ENCODE data around the gene PDE9A. TPM values are rescaled to one million over a fixed set of nuclear protein-coding genes. Genes with fewer than 3 reads are reported as not detected.

The PDE9A gene
- total and polyA plus RNA-seq, 2 of the 4 experiments (the other 2 are of a cell fraction), result 0.89 to 0.90 TPM

- Histone ChIP-seq H3K9me3 (ENCODE audit: control insufficient read depth, insufficient read depth, low read length) (no peaks in the 10 kb centered on the region), H2BK120ac (ENCODE audit: low read depth, low read length) (no peak overlapping the region), H2BK15ac (ENCODE audit: low read depth, low read length) (no peak overlapping the region), H2AK5ac (ENCODE audit: low read depth, low read length) (peak overlapping the region; percentile 90), H3K4me1 (ENCODE audit: control insufficient read depth, insufficient read depth, low read length) (peaks cover 12% of the 10 kb centered on the region), H4K20me1 (ENCODE audit: insufficient read depth, low read length) (no peaks in the 10 kb centered on the region), H3K4ac (ENCODE audit: low read depth, low read length) (no peak overlapping the region), H3K56ac (ENCODE audit: extremely low read depth, insufficient read depth, low read length) (no peak overlapping the region), H2AFZ (replicated peaks; ENCODE audit: low read length, poor library complexity) (no peak overlapping the region), H4K91ac (ENCODE audit: insufficient read depth, low read depth, low read length) (no peak overlapping the region; the same call in 1 of the 2 replicates), H3K79me1 (ENCODE audit: low read depth in 1 of 2, low read length in 2 of 2) (no peaks in the 10 kb centered on the region), H3K36me3 (ENCODE audit: control insufficient read depth, insufficient read depth, low read length) (no peaks in the 10 kb centered on the region), H3K18ac (ENCODE audit: low read depth, low read length) (no peak overlapping the region), H3K27me3 (ENCODE audit: control insufficient read depth, insufficient read depth, low read length) (no peaks in the 10 kb centered on the region; the same call in 1 of the 2 replicates), H4K5ac (ENCODE audit: low read depth, low read length) (no peak overlapping the region), H3K4me2 (ENCODE audit: low read depth, low read length) (no peak overlapping the region), H3K27ac (ENCODE audit: insufficient read depth, low read length) (no peak overlapping the region), H3K14ac (replicated peaks; ENCODE audit: low read depth, low read length) (no peak overlapping the region), H2BK20ac (ENCODE audit: low read depth, low read length) (no peak overlapping the region), H3K4me3 (ENCODE audit: insufficient read depth, low read depth, low read length) (no peak overlapping the region), H3K9ac (ENCODE audit: low read depth, low read length) (no peak overlapping the region), H3K9me1 (ENCODE audit: insufficient read depth, low read length) (no peaks in the 10 kb centered on the region; the same call in 1 of the 2 replicates), H3K23ac (ENCODE audit: low read depth, low read length) (no peak overlapping the region), H2AK9ac (replicated peaks; ENCODE audit: low read depth, low read length, poor library complexity) (no peak overlapping the region), H2BK5ac (ENCODE audit: low read depth, low read length, poor library complexity, severe bottlenecking) (no peak overlapping the region), H4K8ac (ENCODE audit: low read depth in 2 of 2, low read length in 2 of 2) (no peak overlapping the region)
- ChIA-PET CTCF (no interaction called here), POLR2A (ENCODE audit: unreplicated experiment) (no interaction called here)
- no TSS peak for BruUV-seq (replicated peaks)
- intact Hi-C loops (cut with micrococcal nuclease), result no loop called here
- TF ChIP-seq BHLHE40 (IDR thresholded peaks at IDR 0.05; ENCODE audit: low read depth, low read length) (no peak), MXI1 (IDR thresholded peaks at IDR 0.05; ENCODE audit: borderline replicate concordance, low read depth, low read length) (no peak), MAZ (IDR thresholded peaks at IDR 0.05; ENCODE audit: borderline replicate concordance, low read depth, low read length) (no peak), POLR2A (IDR thresholded peaks at IDR 0.05; ENCODE audit: low read depth, low read length) (no peak), CHD1 (IDR thresholded peaks at IDR 0.05; ENCODE audit: low read depth, low read length) (no peak), SMC3 (IDR thresholded peaks at IDR 0.05; ENCODE audit: low read depth, low read length) (no peak), CEBPB (IDR thresholded peaks at IDR 0.05; ENCODE audit: low read depth, low read length) (no peak), USF2 (IDR thresholded peaks at IDR 0.05; ENCODE audit: low read depth, low read length) (no peak)
- TF ChIP-seq, protein P1, sequence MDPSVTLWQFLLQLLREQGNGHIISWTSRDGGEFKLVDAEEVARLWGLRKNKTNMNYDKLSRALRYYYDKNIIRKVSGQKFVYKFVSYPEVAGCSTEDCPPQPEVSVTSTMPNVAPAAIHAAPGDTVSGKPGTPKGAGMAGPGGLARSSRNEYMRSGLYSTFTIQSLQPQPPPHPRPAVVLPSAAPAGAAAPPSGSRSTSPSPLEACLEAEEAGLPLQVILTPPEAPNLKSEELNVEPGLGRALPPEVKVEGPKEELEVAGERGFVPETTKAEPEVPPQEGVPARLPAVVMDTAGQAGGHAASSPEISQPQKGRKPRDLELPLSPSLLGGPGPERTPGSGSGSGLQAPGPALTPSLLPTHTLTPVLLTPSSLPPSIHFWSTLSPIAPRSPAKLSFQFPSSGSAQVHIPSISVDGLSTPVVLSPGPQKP (IDR thresholded peaks at IDR 0.05; ENCODE audit: borderline replicate concordance, low read depth, low read length), result no peak
- TF ChIP-seq, protein P2, sequence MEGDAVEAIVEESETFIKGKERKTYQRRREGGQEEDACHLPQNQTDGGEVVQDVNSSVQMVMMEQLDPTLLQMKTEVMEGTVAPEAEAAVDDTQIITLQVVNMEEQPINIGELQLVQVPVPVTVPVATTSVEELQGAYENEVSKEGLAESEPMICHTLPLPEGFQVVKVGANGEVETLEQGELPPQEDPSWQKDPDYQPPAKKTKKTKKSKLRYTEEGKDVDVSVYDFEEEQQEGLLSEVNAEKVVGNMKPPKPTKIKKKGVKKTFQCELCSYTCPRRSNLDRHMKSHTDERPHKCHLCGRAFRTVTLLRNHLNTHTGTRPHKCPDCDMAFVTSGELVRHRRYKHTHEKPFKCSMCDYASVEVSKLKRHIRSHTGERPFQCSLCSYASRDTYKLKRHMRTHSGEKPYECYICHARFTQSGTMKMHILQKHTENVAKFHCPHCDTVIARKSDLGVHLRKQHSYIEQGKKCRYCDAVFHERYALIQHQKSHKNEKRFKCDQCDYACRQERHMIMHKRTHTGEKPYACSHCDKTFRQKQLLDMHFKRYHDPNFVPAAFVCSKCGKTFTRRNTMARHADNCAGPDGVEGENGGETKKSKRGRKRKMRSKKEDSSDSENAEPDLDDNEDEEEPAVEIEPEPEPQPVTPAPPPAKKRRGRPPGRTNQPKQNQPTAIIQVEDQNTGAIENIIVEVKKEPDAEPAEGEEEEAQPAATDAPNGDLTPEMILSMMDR (conservative IDR thresholded peaks at IDR 0.05; ENCODE audit: low read depth, low read length), result no peak
- ATAC-seq (ENCODE audit: low read depth) (no peak), DNase-seq (no peak)
- 79% methylated on average over 4 of the region's 11 CpGs; no CpG with 5 or more reads in 1 of the 2 experiments for WGBS, 2 experiments (ENCODE audit: extremely low coverage in 2 of 2, insufficient read length in 1 of 2)
- dilution Hi-C loops (cut with HindIII; ENCODE audit: low sequenced_read_pairs, unreplicated experiment), result no loop called here
- in situ Hi-C loops (cut with MboI; ENCODE audit: low sequenced_read_pairs), result no loop called here
These were observed 68.7 kb downstream of the PDE9A start for GRCh38 chr21:42722153-42722552.
